Heart left ventricle (tissue), 13 donors: ENCODE results near the gene CKAP5.

Experiments
- CTCF ChIP-seq, 12 donors: fragments of 200-600 bp; sonication (generic) in 4 of 12; IDR thresholded peaks; one replicate each; pipeline versions ENCODE4 v1.5.0 to v1.8.0; 2018 to 2022; ENCODE audit warnings: antibody characterized with exemption in 12 of 12, mild to moderate bottlenecking in 5 of 12
- POLR2A ChIP-seq, 2 donors: fragments of 450-650 bp; IDR thresholded peaks; one replicate each; pipeline ENCODE4 v1.6.1; 2017; ENCODE audit warnings: antibody characterized with exemption in 2 of 2, mild to moderate bottlenecking in 2 of 2, moderate library complexity in 2 of 2
- donor health status: ischemic (EF 13 %, LVEDD 7.1; RV severe dilation, severe dysfunction).
- donor health status: DM: no; HTN: yes; CAD: no.
- donor health status: DM: no; HTN: no; CAD: no.
- donor health status: ischemic (EF 25% LVEDD 6.9; RV normal size, moderate dysfunction).
- donor health status: ischemic (EF 25% LVEDD 5.7; RV mildly dilated, moderate dysfunction).
- donor health status: ischemic (EF 35%, LVEDD 5.7; RV mildly dilated, moderate dysfunction).
- donor health status: nonischemic (EF 11% LVEDD 7.7; RV severe dilation, severe dysfunction).
- donor health status: DM: yes; HTN: yes; CAD: no.
- donor health status: PGD.
- donor health status: ischemic (EF 29% LVEDD 5.4; RV normal size, mild dysfunction).
- donor health status: nonischemic (EF 23%, LVEDD 6.1; RV moderate dilation, normal function).

- TF ChIP-seq CTCF (IDR thresholded peaks at IDR 0.05) = no peak
- TF ChIP-seq POLR2A (IDR thresholded peaks at IDR 0.05) = no peak
Measured at GRCh38 chr11:46837860-46838259, 8.2 kb downstream of the CKAP5 start.
